Myocyte (in vitro differentiated cells): ENCODE measurements around the gene LPCAT4. TPM values are rescaled to one million over a fixed set of nuclear protein-coding genes. Genes with fewer than 3 reads are reported as not detected.
"Not testable (repeated sequence)": the region's sequence is repeated elsewhere in the genome, so short reads cannot be mapped to it uniquely, and the experiment has no call there.

Source experiments
- DNase-seq: peaks from one replicate; pipeline ENCODE4 v3.0.0-alpha.2; 2012; ENCODE audit warnings: low read depth
- total RNA-seq: library from RNA; depleted of rRNA; stranded (reverse); fragments of >200 nt; gene quantifications from 2 replicates; pipeline ENCODE4 v1.2.3, GENCODE V29; 2014

Gene LPCAT4
- total RNA-seq, 1 donor from 2014 or later, result 70.3 TPM

- peak; percentile 74 for DNase-seq
Observed at GRCh38 chr15:34362047-34362773, 4.8 kb downstream of the LPCAT4 start.

- DNase-seq, result no peak
Observed at GRCh38 chr15:34361278-34361677, 5.7 kb downstream of the LPCAT4 start.

DNA sequence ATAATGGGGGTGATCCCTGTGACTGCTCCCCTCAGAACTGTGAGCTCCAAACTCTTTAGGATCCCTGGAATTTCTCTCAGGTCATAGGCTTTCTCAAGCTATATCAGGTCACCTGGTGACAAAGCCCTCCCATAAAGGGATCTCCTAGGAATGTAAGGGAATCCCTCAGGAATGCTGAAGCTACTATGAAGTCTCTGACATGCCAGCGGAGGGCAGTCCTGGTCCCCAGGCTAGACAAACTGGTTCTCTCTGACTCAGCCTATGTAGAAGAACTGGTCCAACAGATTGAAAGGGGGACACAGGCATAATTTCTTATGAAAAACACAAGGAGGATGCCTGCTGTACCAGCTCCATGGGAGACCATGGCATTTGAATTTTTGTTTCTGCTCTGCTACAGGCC lies 6.7 kb downstream of the LPCAT4 start:
- DNase-seq, result peak; percentile 63

GRCh38 chr15:34359416-34359815 lies 7.6 kb downstream of the LPCAT4 start:
- peak; percentile 89 for DNase-seq

DNA sequence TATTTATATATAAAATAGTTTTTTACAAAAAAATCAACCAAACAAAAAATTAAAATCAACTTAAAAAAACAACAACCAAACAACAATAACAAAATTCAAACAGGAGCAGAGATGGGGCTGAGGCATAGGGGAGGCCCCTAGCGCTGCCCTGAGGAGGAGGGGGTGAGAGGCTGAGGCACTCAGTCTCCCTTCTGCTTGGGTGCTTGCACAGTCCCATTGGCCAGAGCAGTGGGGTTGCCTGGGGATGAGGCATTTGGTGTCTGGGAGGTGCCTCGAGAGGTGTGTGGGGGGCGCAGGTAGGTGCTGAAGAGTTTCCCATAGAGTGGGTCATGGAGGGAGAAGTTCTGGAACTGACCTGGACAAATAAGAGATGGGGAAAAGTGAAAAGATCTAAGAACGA lies 8.0 kb downstream of the LPCAT4 start:
- no peak for DNase-seq

- no peak for DNase-seq
Observed at GRCh38 chr15:34358367-34358766, 8.6 kb downstream of the LPCAT4 start.

DNA sequence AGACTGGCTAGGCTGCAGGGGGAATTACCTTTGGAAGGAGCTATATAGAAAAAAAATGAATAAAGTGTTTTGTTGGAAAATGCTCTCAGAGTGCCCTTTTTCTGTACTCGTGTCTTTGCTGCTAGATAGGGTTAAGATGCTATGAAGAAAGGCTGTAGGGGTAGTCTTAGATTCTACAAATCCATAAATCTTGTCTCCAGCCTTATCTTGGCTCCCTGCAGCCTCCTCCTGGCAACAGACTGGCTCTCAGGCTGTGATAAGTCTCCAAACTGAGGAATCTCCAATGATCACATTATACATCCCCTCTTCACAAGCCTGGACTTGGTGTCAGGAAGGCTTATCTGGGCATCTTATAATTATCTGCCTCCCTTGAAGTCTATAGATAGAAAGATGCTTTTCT lies 9.3 kb downstream of the LPCAT4 start:
- DNase-seq, result no peak

- no peak for DNase-seq
Observed at GRCh38 chr15:34355241-34355640, 11.8 kb downstream of the LPCAT4 start.

GRCh38 chr15:34354286-34354685 lies 12.7 kb downstream of the LPCAT4 start:
- no peak for DNase-seq

- DNase-seq, result no peak
Observed at GRCh38 chr15:34353627-34354026, 13.4 kb downstream of the LPCAT4 start.

DNA sequence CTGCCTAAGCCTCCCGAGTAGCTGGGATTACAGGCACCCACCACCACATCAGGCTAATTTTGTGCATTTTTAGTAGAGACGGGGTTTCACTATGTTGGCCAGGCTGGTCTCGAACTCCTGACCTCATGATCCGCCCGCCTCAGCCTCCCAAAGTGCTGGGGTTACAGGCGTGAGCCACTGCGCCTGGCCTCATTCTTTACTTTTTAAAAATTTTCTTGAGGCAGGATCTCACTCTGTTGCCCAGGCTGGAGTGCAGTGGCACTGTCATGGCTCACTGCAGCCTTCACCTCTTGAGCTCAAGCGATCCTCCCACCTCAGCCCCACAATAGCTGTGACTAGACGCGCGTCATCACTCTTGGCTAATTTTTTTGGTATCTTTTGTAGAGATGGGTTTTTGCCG lies 14.0 kb downstream of the LPCAT4 start:
- not testable (repeated sequence) for DNase-seq

- DNase-seq, result no peak
Observed at GRCh38 chr15:34349769-34350168, 17.2 kb downstream of the LPCAT4 start.

- no peak for DNase-seq
Observed at GRCh38 chr15:34348735-34349300, 18.2 kb downstream of the LPCAT4 start.

GRCh38 chr15:34347951-34348638 lies 18.9 kb downstream of the LPCAT4 start:
- DNase-seq, result no peak

DNA sequence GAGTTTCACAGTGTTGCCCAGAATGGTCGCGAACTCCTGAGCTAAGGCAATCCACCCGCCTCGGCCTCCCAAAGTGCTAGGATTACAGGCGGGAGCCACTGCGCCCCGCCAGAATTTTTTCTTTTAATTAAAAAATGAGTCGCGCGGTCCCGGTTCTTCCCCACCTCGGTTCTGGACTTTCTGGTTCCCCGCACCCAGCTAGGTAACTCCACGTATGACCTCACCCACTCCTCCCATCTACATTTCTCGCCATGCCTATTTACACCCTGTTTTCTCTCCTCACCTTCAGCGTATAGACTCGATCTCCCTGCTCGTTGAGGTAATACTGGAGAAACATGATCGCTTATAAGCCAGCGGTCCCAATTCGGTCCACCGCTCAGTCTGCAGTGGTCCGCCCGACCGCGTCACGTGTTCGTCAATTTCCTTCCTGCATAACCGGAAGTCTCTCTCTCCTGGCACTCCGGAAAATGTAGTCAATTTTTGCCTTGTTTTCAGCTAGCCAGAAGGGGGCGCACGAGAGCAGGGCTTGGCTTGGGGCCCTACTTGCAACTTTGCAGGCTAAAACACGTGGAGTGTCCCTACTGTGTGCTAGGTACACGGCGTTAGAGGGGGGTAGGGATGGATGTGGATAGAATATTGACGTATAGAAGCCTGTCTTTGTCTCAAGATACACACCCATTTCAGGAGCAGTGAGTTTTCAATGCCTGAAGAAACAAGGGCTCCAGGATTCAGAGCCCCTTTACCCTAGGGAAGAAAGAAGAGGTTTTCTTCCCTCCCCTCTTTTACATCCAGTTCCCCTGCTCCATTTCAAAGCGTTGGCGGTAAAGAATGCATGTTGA lies 24.0 kb downstream of the LPCAT4 start, which contains the start of the genes NOP10 and NUTM1:
Gene NOP10 (minus strand): TSS at position 400 of the 839 bp plus-strand sequence. CDS start 63 bp downstream, at position 337.
Gene NUTM1 (plus strand): TSS at position 579 of the 839 bp plus-strand sequence. CDS start 382 bp downstream, outside the sequence.
- peak; percentile 92 for DNase-seq

GRCh38 chr15:34342213-34342736 lies 24.7 kb downstream of the LPCAT4 start:
- not testable (repeated sequence) for DNase-seq

DNA sequence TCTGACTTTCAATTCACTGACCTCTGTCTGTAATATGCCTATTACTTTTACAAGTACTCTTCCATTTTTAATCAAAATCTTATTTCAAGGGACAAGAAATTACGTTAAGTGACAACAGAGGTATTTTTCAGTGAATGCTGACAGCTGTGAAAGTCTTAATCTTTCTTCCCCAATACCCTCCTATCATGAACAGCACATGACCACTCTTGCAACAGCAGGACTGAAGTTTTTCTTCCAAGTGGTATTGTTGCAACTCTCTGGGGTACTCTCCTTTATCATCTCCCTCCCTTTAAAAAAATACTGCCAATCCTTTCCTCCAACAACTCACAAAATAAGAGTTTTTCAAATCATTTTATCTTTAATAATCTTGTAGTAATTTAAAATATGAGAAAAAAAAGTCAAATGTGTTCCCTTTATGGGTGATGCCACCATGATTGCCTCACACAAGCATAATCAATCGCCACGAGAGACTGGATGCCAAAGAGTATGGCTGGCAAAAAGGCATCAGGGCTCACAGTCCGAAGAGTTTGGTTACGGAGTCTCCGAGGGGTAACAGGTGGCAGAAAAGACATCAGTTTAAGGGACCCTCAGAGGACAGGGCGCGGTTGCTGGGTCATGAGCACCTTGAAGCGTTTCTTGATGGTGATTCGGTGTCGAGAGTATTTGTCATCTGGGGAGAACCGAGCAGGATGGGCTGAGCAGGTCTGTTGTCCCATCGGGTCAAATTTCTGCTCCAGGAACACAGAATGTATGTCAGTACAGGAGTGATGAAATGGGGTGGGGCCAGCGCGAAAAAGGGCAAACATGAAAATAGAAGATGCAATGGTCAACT lies 25.4 kb downstream of the LPCAT4 start:
- DNase-seq, result no peak

GRCh38 chr15:34339946-34340345 lies 27.1 kb downstream of the LPCAT4 start:
- DNase-seq, result no peak

DNA sequence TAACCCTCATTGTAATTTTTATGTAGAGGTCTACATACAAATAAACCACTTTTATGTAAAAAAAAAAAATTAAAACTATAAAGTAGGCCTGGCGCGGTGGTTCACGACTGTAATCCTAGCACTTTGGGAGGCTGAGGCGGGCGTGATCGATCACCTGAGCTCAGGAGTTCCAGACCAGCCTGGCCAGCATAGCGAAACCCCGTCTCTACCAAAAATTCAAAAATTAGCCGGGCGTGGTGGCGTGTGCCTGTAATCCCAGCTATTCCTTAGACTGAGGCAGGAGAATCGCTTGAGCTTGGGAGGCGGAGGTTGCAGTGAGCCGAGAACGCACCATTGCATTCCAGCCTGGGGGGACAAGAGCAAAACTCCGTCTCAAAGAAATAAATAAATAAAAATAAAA lies 28.6 kb downstream of the LPCAT4 start:
- no peak for DNase-seq
